Left lung (tissue), 10 donors: Measurements from ENCODE around the gene ILF2. TPM values are rescaled to one million over a fixed set of nuclear protein-coding genes. Genes with fewer than 3 reads are reported as not detected.

Experiments
- ATAC-seq: fragments of 200-7000 bp; cut with Tn5 transposase; one replicate; pipeline ENCODE4 v1.9.1; 2020; ENCODE audit warnings: moderate library complexity
- DNase-seq, 4 donors: peaks; one replicate each; pipeline ENCODE4 v3.0.0-alpha.2; 2013 to 2020
- H3K27ac ChIP-seq, 2 donors: fragments of 200-600 bp; sonication (generic) in 1 of 2; one replicate each; pipeline versions ENCODE4 v1.5.0 to v1.8.0; 2020 to 2021
- H3K27me3 ChIP-seq, 2 donors: fragments of 200-600 bp; sonication (generic) in 1 of 2; one replicate each; pipeline versions ENCODE4 v1.5.0 to v1.8.0; 2020 to 2021
- H3K36me3 ChIP-seq, 2 donors: fragments of 200-600 bp; sonication (generic) in 1 of 2; one replicate each; pipeline versions ENCODE4 v1.5.0 to v1.8.0; 2020 to 2021
- H3K4me1 ChIP-seq, 2 donors: fragments of 200-600 bp; one replicate each; pipeline ENCODE4 v1.8.0; 2021
- H3K4me3 ChIP-seq, 2 donors: fragments of 200-600 bp; sonication (generic) in 1 of 2; one replicate each; pipeline versions ENCODE4 v1.5.0 to v1.8.0; 2020 to 2021; ENCODE audit warnings: mild to moderate bottlenecking in 1 of 2
- H3K9me3 ChIP-seq, 2 donors: fragments of 200-600 bp; sonication (generic) in 1 of 2; one replicate each; pipeline versions ENCODE4 v1.5.0 to v1.8.0; 2020 to 2021
- CTCF ChIP-seq, 2 donors: fragments of 200-600 bp; sonication (generic) in 1 of 2; IDR thresholded peaks; one replicate each; pipeline versions ENCODE4 v1.5.0 to v1.8.0; 2021; ENCODE audit warnings: antibody characterized with exemption in 2 of 2
- intact Hi-C, 2 donors: fragments of 100-400 bp; cut with DNase I; formaldehyde crosslinking; loops; one replicate each; pipeline versions ENCODE4 v1.11.2 to v1.14.2; 2022
- polyA plus RNA-seq, 6 donors: library from polyadenylated mRNA; unstranded; fragments of 120-200 nt; gene quantifications; one replicate each; pipeline ENCODE4 v1.2.1, GENCODE V29; 2013; ENCODE audit not compliant: insufficient read length in 6 of 6
- total RNA-seq, 2 donors: library from RNA; stranded (reverse); fragmentation: NEBNext Ultra II Directional; extraction: Animal tissue kit (Norgen Biotek cat#: 25700); gene quantifications; one replicate each; pipeline ENCODE4 v1.2.1, GENCODE V29; 2021
- donor health status: DM: no; HTN: yes; CAD: no.
- donor health status: DM: no; HTN: no; CAD: no.

Gene ILF2
- total and polyA plus RNA-seq, 8 donors = 104 to 295 (median 252) TPM

GRCh38 chr1:153687346-153688125 lies 16.7 kb upstream of the ILF2 start:
- no peaks in the 10 kb centered on the region for H3K27me3 ChIP-seq
- intact Hi-C loops = no loop called here
- H3K36me3 ChIP-seq = peaks cover 0 to 51% of the 10 kb centered on the region in 2 donors
- no peaks in the 10 kb centered on the region for H3K9me3 ChIP-seq
- no peak overlapping the region for H3K4me3 ChIP-seq
- no peak for TF ChIP-seq CTCF (IDR thresholded peaks at IDR 0.05)
- no peaks in the 10 kb centered on the region for H3K4me1 ChIP-seq
- H3K27ac ChIP-seq = no peak overlapping the region
- no peak for ATAC-seq
- peak in 1 of 4 donors; percentile 18 for DNase-seq

GRCh38 chr1:153685544-153686340 lies 14.9 kb upstream of the ILF2 start:
- H3K4me3 ChIP-seq = no peak overlapping the region
- no peak for ATAC-seq
- no peak for TF ChIP-seq CTCF (IDR thresholded peaks at IDR 0.05)
- no peak overlapping the region for H3K27ac ChIP-seq
- peaks cover 0 to 51% of the 10 kb centered on the region in 2 donors for H3K36me3 ChIP-seq
- no peaks in the 10 kb centered on the region for H3K9me3 ChIP-seq
- DNase-seq = no peak
- peaks cover 0 to 3% of the 10 kb centered on the region in 2 donors for H3K4me1 ChIP-seq
- intact Hi-C loops = no loop called here
- peaks cover 0 to 9% of the 10 kb centered on the region in 2 donors for H3K27me3 ChIP-seq

GRCh38 chr1:153684892-153685291 lies 14.1 kb upstream of the ILF2 start:
- intact Hi-C loops = loop anchor here in 1 of 2 donors (5.0 kb wide), 1 partner anchor 87 kb away; no protein-coding TSS in a partner anchor
- ATAC-seq (no peak), DNase-seq (no peak)
- H3K36me3 ChIP-seq = peaks cover 0 to 47% of the 10 kb centered on the region in 2 donors
- no peak for TF ChIP-seq CTCF (IDR thresholded peaks at IDR 0.05)
- peaks cover 0 to 17% of the 10 kb centered on the region in 2 donors for H3K27me3 ChIP-seq
- no peak overlapping the region for H3K27ac ChIP-seq
- H3K9me3 ChIP-seq = no peaks in the 10 kb centered on the region
- no peak overlapping the region for H3K4me3 ChIP-seq
- peaks cover 0 to 9% of the 10 kb centered on the region in 2 donors for H3K4me1 ChIP-seq

GRCh38 chr1:153683854-153684253 lies 13.1 kb upstream of the ILF2 start:
- ATAC-seq (no peak), DNase-seq (no peak)
- H3K4me1 ChIP-seq = peaks cover 3 to 19% of the 10 kb centered on the region in 2 donors
- peaks cover 0 to 38% of the 10 kb centered on the region in 2 donors for H3K36me3 ChIP-seq
- H3K27me3 ChIP-seq = peaks cover 8 to 28% of the 10 kb centered on the region in 2 donors
- intact Hi-C loops = loop anchor here in 1 of 2 donors (5.0 kb wide), 1 partner anchor 88 kb away; no protein-coding TSS in a partner anchor
- no peaks in the 10 kb centered on the region for H3K9me3 ChIP-seq
- no peak overlapping the region for H3K4me3 ChIP-seq
- H3K27ac ChIP-seq = no peak overlapping the region
- TF ChIP-seq CTCF (IDR thresholded peaks at IDR 0.05) = no peak

GRCh38 chr1:153682730-153683129 lies 11.9 kb upstream of the ILF2 start:
- peaks cover 8 to 39% of the 10 kb centered on the region in 2 donors for H3K27me3 ChIP-seq
- DNase-seq (no peak), ATAC-seq (no peak)
- H3K9me3 ChIP-seq = no peaks in the 10 kb centered on the region
- TF ChIP-seq CTCF (IDR thresholded peaks at IDR 0.05) = no peak
- no peak overlapping the region for H3K27ac ChIP-seq
- intact Hi-C loops = loop anchor here in 1 of 2 donors (5.0 kb wide), 1 partner anchor 90 kb away; no protein-coding TSS in a partner anchor
- H3K36me3 ChIP-seq = peaks cover 0 to 26% of the 10 kb centered on the region in 2 donors
- peaks cover 12 to 31% of the 10 kb centered on the region in 2 donors for H3K4me1 ChIP-seq
- H3K4me3 ChIP-seq = no peak overlapping the region
